ENCODE data around the gene NOMO2.
"Not testable (repeated sequence)": the region's sequence is repeated elsewhere in the genome, so short reads cannot be mapped to it uniquely, and the experiment has no call there.

- TF ChIP-seq, protein P1, sequence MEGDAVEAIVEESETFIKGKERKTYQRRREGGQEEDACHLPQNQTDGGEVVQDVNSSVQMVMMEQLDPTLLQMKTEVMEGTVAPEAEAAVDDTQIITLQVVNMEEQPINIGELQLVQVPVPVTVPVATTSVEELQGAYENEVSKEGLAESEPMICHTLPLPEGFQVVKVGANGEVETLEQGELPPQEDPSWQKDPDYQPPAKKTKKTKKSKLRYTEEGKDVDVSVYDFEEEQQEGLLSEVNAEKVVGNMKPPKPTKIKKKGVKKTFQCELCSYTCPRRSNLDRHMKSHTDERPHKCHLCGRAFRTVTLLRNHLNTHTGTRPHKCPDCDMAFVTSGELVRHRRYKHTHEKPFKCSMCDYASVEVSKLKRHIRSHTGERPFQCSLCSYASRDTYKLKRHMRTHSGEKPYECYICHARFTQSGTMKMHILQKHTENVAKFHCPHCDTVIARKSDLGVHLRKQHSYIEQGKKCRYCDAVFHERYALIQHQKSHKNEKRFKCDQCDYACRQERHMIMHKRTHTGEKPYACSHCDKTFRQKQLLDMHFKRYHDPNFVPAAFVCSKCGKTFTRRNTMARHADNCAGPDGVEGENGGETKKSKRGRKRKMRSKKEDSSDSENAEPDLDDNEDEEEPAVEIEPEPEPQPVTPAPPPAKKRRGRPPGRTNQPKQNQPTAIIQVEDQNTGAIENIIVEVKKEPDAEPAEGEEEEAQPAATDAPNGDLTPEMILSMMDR (IDR thresholded peaks at IDR 0.05 in 4 of 5, conservative IDR thresholded peaks at IDR 0.05 in 1 of 5): not testable (repeated sequence)
- not testable (repeated sequence) for TF ChIP-seq POLR2A (IDR thresholded peaks at IDR 0.05)
Measured at GRCh38 chr16:18534308-18534707, 27.6 kb downstream of the NOMO2 start.
